ENCODE results near the gene MSH5. TPM values are rescaled to one million over a fixed set of nuclear protein-coding genes. Genes with fewer than 3 reads are reported as not detected.

MSH5 gene
- total and polyA plus RNA-seq, 2 experiments from 2014 or later, result 12.1 to 23.9 TPM

GRCh38 chr6:31768363-31769257 is 28.8 kb downstream of the MSH5 start:
- no peak overlapping the region for H2AFZ ChIP-seq
- no peak overlapping the region for H3K27ac ChIP-seq (ENCODE audit: low read depth)
- no peak for TF ChIP-seq CREB1 (CRISPR knock-in tag; IDR thresholded peaks at IDR 0.05; ENCODE audit: low read depth)
- TF ChIP-seq JUNB (IDR thresholded peaks at IDR 0.05; ENCODE audit: unreplicated experiment), result no peak
- no peak for TF ChIP-seq POLR2AphosphoS5 (IDR thresholded peaks at IDR 0.05; ENCODE audit: low read depth)
- TF ChIP-seq EZH2phosphoT487 (IDR thresholded peaks at IDR 0.05; ENCODE audit: unreplicated experiment), result no peak
- TF ChIP-seq ZNF331 (CRISPR knock-in tag; IDR thresholded peaks at IDR 0.05; ENCODE audit: low read depth), result no peak
- TF ChIP-seq REST (IDR thresholded peaks at IDR 0.05; ENCODE audit: unreplicated experiment), result no peak
- TF ChIP-seq NANOG (IDR thresholded peaks at IDR 0.05; ENCODE audit: borderline replicate concordance), result no peak
- TF ChIP-seq, protein P1, sequence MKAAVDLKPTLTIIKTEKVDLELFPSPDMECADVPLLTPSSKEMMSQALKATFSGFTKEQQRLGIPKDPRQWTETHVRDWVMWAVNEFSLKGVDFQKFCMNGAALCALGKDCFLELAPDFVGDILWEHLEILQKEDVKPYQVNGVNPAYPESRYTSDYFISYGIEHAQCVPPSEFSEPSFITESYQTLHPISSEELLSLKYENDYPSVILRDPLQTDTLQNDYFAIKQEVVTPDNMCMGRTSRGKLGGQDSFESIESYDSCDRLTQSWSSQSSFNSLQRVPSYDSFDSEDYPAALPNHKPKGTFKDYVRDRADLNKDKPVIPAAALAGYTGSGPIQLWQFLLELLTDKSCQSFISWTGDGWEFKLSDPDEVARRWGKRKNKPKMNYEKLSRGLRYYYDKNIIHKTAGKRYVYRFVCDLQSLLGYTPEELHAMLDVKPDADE (IDR thresholded peaks at IDR 0.05), result no peak
- TF ChIP-seq STAT1 (IDR thresholded peaks at IDR 0.05; ENCODE audit: unreplicated experiment), result no peak
- no peak for TF ChIP-seq ZNF462 (CRISPR knock-in tag; IDR thresholded peaks at IDR 0.05)
- no peak overlapping the region for H3K4me3 Mint-ChIP-seq
- no peaks in the 10 kb centered on the region for H3K9me2 ChIP-seq (ENCODE audit: insufficient read depth)
- no peak for ATAC-seq
- H4K20me1 ChIP-seq (replicated peaks; ENCODE audit: insufficient read depth), result no peaks in the 10 kb centered on the region
- H3K36me3 Mint-ChIP-seq (ENCODE audit: low read depth), result no peaks in the 10 kb centered on the region; the same call in 2 of the 3 replicates
- no peaks in the 10 kb centered on the region for H3K36me3 ChIP-seq (ENCODE audit: insufficient read depth)
- DNase-seq (ENCODE audit: low spot score), result no peak
- H3F3A ChIP-seq (replicated peaks; ENCODE audit: low read depth), result 0 out of 2 replicates have a peak, but pooled peaks cover 2% of the 10 kb centered on the region
- H3K4me2 ChIP-seq, result no peak overlapping the region
- H3K27me3 ChIP-seq (ENCODE audit: insufficient read depth), result no peaks in the 10 kb centered on the region
- H3K9me3 Mint-ChIP-seq, result no peaks in the 10 kb centered on the region; the same call in 2 of the 3 replicates
- peaks cover 19% of the 10 kb centered on the region for H3K27me3 Mint-ChIP-seq (ENCODE audit: insufficient read depth, low read depth, poor library complexity)
- H3K4me1 ChIP-seq (ENCODE audit: insufficient read depth), result peaks cover 11% of the 10 kb centered on the region
- H3K4me1 Mint-ChIP-seq, result peaks cover 18% of the 10 kb centered on the region
- no peak overlapping the region for H3K4me3 ChIP-seq
- H3K79me2 ChIP-seq (replicated peaks; ENCODE audit: insufficient read depth), result no peaks in the 10 kb centered on the region
- H3K27ac Mint-ChIP-seq, result no peak overlapping the region
